IPS-11a (cell line): ENCODE results near the gene CPSF4L.

Experiments used
- H3K4me3 ChIP-seq: one replicate; pipeline ENCODE4 v1.5.1; 2013; ENCODE audit warnings: low read depth, low read length, control low read depth

Gene CPSF4L

DNA sequence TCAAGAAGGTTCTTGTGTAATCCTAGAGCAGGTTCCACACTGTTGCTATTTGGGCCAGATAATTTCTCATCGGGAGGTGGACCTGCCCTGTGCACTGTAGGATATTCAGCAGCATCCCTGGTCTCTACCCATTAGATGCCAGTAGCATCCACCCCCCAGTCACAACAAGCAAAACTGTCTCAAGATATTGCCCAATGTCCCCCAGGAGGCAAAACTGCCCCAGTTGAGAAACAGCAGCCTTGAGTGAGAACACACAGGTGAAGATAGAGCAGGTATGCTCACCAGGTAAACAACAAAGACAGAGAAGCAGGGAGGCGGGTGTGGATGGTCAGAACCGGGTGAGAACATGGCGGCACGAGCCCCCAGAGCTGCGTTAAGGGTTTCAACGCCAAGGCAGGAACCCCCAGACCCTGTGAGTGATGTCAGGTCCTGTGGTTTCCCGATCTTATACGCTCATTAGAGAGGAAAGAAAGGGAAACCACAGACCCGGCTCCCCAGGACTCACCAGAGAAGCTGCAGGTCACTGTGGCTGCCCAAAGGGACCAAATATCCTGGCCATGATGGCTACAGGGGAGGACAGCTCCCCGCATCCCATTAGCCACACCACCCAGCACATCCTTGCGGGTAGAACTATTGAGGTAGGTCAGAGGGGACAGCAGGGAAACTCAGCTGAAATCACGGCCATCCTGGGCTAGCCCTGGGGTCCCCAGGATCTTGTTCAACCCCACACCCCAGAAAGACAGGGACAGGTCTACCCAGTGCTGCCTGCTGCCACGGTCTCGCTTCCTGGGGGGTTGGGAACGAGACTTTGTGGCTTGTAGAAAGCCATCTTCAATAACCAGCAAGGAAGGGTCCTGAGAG lies 28.9 kb upstream of the CPSF4L start:
- H3K4me3 ChIP-seq, result no peak overlapping the region

DNA sequence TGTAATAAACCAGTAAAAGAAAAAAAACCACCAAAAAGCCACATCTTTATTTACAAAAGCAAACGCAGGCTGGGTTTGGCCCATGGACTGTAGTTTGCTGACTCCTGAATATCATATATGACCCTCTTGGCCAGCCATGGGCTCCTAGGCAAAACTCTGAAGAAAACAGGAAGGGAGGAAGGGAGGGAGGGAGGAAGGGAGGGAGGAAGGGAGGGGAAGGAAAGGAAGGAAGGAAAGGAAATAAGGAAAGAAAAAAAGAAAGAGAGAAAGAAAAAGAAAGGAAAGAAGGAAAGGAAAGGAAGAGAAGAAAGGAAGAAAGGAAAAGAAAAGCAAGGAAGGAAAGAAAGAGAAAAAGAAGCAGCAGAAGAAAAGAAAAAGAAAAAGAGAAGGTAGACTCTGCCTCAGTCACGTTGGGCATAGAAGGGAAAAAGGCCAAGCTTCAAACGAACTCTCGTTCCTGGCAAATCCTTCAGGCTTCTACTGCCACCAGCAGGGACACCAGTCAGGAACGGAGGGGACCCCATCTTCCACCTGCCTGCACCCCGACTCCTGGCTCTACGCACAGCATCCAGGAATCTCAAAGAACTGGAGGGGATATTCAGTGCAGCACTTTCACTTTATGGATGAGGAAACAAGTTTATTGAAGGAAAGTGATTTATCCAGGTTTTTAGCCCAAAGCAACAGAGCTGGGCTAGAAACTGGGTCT lies 28.0 kb upstream of the CPSF4L start:
- no peak overlapping the region for H3K4me3 ChIP-seq

DNA sequence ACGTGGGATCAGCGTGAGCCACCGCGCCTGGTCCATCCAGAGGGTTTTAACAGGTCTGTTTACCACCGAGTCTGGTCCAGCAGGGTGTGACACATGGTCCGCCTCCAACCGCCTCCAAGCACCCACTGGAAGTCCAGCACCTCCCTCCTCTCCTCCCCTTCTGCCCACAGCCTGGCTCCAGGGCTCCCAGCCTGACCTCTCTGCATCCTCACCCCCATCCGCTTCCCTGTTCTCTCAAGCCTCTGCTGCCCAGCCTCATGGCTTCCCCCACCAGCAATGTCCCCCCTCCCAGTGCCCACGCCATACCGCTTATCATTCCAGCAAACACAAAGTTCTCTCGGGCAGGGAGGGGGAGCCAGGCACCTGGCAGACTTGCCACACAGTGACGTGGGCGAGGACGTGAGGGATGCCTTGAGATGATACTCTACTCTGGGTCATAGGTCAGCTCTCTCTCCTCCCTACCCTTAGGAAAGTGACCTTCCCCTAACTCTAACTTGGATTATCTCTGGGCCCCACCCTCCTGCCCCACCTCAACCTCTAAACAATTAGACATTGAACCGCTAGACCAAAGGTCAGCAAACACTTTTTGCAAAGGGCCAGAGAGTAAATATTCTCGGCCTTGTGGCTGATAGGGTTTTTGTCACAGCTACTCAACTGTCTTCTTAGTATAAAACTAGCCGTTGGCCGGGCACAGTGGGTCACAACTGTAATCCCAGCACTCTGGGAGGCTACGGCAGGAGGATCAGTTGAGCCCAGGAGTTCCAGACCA lies 27.0 kb upstream of the CPSF4L start:
- no peak overlapping the region for H3K4me3 ChIP-seq

DNA sequence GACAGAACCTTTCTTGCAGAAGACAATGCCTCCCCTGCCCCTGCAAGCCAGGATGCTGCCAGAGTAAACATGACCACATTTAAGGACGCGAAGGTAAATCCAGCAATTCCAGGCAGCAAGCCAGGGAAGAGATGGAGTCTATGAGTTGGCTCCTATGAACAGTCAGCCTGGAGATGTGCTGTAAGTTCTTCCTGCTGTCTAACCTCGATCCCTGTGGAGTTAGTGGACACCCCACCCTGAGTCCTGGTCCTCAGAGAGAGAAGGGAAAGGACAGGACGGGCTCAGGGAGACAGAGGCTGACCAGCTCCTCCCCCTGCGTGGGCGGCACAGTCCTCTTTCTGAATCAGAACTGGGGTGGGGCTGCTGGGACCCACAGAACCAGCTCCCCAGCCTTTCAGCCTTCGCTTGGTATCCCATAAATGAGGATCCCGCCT lies 25.2 kb upstream of the CPSF4L start:
- no peak overlapping the region for H3K4me3 ChIP-seq

DNA sequence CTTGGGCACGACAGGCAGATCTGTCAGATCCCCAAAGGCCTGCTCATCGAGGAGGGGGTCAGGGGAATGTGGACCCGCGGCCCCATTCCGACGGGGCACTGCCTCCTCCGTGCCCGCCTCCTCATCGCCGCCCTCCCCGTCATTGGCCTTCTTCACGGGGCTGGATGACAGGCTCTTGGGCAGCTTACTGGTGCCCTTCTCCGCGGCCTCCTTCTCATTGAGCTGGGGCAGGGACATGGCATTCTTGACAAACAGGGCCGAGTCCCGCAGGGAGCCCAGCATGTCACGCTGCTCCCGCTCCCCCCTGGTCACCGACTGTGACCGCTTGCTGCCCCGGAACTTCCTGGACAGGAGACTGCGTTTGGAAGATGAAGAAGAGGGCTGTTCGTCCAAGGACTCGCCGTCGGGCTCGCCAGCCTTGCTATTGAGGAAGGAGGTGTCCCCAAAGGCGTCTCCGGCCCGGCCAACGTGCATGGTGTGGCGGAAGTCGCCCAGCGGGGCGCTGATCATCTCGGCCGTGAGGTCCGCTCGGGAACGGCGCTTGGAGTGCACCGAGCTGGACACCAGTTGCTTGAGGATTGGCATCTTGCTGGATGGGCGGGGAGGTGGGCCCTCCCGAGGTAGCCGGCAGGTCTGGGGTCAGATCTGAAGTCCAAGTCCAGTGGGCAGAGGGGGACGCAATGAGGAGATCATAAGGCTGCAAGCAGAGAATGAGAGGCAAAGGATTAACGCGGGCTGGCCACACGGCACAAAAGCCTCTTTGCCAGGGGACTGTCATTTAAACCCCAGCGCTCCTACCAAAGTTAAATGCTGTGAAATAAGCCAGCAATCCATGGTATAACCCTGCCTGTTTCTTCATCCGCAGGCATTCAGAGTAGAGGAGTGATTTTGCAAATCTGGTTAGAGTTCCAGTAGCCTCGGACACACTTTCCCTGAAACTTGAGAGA lies 24.5 kb upstream of the CPSF4L start:
- H3K4me3 ChIP-seq, result no peak overlapping the region

DNA sequence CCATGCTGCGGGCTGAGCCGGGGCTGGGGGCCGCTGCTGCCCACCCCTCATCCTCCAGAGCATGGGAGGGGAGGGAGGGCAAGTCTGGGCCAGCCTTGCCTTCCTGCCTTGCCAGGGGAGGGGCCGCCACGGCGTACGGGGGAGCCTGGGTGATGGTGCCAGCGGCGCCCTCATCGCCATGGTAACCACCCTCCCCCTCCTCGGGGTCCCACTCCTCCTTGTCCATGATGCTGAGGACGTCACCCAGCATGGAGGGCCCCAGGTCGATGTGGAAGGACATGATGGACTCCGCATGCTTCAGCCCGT lies 23.9 kb upstream of the CPSF4L start:
- H3K4me3 ChIP-seq, result no peak overlapping the region

DNA sequence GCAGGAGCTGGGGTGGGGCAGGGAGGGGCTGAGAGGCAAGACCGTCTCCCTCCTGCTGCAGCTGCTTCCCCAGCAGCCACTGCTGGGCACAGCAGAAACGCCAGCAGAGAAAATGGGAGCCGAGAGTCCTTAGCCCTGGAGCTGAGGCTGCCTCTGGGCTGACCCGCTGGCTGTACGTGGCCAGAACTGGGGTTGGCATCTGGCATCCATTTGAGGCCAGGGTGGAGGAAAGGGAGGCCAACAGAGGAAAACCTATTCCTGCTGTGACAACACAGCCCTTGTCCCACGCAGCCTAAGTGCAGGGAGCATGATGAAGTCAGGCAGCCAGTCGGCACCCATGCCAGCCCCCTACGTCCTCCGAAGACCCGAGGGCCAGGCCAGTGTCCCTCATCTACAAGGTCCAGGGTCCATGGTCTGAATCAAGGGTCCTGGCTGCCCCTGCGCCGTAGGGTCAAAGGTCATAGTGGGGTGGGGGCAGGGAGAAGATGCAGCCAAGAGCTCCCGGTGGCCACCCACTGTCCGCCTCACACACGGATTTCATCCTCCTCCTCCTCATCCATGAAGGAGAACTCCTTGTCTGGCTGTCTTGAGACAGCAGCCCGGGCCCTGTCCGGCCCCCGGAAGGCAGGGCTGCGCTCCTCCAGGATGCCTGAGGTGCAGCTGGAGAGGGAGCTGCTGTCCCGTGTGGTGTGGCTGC lies 23.4 kb upstream of the CPSF4L start:
- H3K4me3 ChIP-seq, result no peak overlapping the region

DNA sequence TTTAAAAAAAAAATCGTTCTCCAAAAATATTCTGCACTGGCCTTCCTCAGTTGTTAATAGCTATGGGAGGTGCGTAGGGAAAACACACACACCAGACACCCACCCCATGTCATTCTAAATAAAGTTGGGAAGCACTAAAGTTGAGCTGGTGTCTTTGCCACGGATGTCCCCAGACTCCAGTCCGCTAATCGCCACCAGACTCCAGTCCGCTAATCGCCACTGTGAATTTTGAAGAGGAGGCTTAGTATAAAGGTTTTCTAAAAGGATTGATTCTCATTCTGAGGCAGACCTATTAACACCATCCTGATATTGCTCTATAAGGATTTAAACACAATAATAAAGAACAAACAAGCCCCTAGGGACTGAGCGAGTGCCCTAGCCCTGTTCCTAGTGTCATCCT lies 22.7 kb upstream of the CPSF4L start:
- H3K4me3 ChIP-seq, result no peak overlapping the region

DNA sequence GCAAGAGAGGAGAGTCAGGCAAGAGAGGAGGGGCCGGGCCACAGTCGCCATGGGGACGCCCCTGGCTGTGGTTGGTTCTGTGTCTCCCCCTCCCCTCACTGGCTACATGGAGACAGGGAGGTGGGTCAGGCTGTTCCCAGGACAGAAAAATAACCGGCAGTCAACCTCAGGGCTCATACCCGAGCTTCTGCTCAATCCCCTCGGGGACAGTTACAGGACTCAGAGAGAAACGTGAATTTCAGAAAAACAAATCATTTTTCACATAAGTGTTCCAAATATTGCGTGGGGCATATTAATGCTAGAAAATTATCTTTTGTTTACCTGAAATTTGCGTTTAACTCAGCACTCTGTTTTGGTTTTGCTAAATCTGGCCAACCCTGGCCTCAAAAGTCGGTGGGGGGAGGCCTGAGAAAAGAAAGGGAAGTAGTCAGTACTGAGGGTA lies 22.2 kb upstream of the CPSF4L start:
- no peak overlapping the region for H3K4me3 ChIP-seq

DNA sequence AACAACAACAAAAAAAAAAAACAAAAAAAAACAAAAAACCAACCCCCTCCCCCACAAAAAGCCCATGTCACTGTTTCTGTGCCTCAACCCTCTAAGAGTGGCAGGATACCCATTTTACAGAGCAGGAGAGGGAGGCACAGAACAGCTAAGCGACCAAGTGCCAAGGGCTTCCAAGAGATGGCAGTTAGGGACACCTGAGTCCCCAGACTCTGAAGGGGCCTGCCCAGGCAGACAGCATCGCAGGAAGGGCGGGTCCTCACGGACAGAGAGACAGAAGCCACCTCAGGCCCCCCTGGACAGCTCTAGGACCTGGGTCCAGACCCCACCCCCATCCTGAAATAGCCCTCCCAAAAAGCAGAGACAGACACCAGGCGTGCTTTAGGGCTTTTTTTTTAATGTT lies 21.6 kb upstream of the CPSF4L start:
- H3K4me3 ChIP-seq, result no peak overlapping the region

DNA sequence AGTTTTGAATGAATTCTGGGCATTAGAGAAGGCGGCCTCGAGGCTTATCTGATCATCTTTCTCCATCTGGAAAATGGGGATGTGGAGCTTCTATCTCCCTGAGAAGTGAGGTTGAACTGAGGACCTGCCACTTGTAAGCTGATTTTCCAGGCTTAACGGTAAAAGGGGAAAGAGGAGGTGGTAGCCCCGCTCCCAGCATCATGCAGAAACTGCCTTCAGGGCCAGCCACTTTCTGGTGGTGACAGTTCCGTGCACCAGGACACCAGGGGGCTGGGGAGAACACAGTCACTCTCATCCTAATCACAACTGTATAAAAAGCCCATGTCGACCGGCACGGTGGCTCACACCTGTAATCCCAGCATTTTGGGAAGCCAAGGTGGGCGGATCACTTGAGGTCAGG lies 20.9 kb upstream of the CPSF4L start:
- no peak overlapping the region for H3K4me3 ChIP-seq

DNA sequence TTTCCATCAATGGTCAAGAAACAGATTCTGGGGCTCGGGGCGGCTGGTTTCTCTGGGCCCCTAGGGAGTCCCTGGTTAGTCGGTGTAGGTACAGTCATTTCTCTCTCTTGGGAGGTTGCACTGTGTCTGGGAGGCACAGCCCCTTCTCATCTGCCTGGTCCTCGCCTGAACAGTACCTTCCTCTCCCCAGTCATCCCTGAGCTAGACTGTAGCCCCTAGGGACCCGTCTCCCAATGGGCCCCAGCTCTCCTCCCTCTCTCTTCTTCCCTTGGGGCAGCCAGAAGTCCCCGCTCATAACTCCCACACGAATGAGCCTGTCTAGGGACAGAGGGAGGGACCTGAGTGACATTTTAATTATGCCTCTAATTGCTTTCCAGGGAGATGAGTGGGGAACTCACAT lies 20.2 kb upstream of the CPSF4L start:
- no peak overlapping the region for H3K4me3 ChIP-seq

DNA sequence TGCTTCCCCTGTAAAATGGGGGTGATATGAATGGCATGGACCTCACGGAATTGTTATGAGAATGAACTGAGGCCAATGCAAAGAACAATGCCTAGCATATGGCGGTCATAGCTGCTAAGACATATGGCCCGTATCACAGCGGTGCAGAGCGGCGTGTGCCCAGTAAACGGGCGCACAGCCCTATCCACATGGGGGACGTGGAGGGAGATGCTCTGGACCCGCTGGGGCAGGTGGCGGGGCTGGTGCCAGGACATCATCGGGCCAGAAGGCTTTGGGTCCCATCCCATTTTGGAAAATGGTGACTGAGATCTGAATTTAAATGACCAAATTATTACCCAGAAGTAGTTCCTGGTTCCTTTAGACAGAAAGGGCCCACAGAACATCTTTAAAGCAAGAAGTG lies 18.5 kb upstream of the CPSF4L start:
- no peak overlapping the region for H3K4me3 ChIP-seq

DNA sequence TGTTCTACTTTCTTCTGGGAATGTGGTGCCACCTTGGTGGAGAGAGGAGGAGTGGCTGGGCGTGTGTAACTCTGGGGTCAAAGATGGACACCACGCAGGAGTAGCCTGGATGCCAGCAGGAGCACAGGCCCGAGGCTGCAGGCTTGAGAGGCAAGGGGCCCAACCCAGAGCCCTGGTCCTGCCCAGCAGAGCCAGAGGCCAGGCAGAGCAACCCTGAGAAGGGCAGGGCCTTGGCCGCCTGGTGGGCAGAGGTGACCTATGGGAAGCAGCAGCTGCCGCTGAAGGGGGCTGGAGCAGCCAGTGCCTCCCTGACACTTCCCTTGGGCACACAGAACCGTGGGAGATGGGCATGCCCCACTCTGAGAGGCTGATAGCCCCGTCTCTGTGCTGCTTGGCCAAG lies 18.0 kb upstream of the CPSF4L start:
- H3K4me3 ChIP-seq, result no peak overlapping the region

DNA sequence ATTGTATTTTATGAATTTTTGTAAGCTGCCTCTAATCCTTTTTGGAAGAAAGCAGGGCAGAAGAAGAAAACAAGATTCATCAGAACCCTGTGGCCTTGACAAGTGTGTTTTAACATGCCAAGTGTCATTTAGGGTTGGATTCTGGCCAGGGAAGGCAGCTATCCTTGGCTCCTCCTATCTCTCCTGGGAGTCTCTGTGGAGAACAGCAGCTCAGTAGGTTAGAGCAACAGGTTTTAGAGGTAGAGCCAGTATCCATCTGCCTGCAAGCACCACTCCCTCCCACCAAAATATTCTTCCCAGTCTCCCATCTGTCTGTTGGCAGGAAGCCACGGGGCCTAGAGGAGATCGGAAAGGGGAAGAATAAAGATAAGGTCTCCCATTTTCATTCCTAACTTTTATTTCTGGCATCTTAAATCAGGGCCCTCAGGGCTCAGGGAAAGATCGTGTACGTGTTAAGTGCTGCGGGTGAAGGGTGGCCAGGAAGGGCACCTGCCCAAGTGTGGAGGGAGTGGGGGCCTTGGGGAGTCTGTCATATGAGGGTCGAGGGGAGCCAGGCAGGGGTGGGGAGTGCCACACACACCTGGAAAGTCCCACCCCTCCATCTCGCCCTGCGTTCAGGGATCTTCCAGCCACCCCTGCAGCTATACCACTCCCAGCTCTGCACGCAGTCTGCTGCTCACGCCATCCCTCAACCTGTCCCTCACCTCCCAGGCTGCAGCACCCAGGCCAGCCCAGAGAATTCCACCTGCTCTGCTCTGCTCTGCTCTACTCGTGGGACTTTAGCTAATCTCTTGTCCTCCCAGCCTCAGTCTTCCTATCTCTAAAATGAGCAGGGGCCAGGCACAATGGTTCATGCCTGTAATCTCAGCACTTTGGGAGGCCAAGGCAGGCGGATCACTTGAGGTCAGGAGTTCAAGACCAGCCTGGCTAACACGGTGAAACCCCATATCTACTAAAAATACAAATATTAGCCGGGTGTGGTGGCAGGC lies 17.1 kb upstream of the CPSF4L start:
- no peak overlapping the region for H3K4me3 ChIP-seq

DNA sequence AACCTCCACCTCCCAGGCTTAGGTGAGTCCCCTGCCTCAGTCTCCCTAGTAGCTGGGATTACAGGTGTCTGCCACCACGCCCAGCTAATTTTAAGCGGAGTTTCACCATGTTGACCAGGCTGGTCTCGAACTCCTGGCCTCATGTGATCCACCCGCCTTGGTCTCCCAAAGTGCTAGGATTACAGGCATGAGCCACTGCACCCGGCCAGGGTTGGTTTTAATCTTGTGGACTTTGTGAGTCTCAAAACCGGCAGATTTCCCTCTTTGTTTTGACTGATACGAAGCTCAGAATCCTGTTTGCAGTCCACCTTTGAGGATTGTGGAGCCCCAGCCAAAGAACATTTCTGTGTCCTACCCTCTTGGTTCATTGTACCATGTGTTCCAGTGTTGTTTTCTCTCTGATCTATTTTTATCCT lies 16.4 kb upstream of the CPSF4L start:
- H3K4me3 ChIP-seq, result no peak overlapping the region

DNA sequence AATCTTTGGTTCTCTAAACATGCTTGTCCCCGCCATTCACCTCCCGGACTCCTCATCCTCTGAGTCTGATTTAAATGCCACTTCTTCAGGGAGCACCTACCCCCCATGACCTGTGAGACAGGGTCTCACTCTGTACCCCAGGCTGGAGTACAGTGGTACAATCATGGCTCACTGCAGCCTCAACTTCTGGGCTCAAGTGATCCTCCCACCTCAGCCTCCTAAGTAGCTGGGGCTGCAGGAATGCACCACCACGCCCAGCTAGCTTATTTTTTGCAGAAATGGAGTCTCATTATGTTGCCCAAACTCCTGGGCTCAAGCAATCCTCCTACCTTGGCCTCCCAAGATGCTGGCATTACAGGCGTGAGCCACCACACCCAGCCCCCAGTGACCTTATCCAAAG lies 12.8 kb upstream of the CPSF4L start:
- H3K4me3 ChIP-seq, result no peak overlapping the region

DNA sequence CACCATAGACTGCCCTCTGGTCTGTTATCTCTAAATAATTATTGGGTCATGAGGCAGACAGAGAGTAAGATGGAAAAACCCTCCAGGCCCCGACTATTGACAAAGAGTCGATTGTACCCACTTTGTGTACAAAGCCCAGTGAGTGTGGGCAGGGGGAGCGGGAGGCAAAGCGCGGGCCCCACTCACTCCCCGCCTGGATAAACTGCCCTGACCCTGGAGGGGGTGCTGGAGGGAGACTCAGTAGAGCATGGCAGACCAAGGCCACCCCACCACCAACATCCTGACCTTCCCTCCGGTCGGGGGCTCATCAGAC lies 11.2 kb upstream of the CPSF4L start:
- H3K4me3 ChIP-seq, result no peak overlapping the region

DNA sequence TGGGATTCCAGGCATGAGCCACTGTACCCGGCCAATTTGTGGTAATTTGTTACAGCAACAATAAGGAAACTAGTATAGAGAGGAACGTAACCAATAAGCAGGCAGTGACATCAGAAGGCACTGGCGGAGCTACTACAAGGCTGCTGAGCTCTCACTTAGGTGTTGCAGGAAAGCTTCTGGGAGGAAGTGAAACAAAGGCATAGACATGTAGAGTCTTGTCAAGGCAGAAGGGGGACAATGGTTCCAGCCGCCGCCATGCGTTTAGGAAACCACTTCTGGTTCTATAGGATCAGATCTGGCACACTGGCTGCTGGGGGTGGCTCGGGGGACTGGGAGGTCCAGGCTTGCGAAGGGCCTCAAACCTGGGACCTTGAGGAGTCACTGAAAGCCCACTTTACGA lies 9.4 kb upstream of the CPSF4L start:
- H3K4me3 ChIP-seq, result no peak overlapping the region
